Vagina (tissue), 2 donors: ENCODE results near the gene SEMA3E.

Experiments used
- POLR2A ChIP-seq, 2 donors: fragments of 450-650 bp; IDR thresholded peaks; one replicate each; pipeline ENCODE4 v1.6.1; 2017; ENCODE audit warnings: antibody characterized with exemption in 2 of 2, mild to moderate bottlenecking in 2 of 2, moderate library complexity in 2 of 2
- POLR2AphosphoS5 ChIP-seq, 2 donors: sonication (generic); formaldehyde crosslinking; IDR thresholded peaks; one replicate each; pipeline ENCODE4 v1.9.0; 2017; ENCODE audit warnings: antibody characterized with exemption in 2 of 2, mild to moderate bottlenecking in 2 of 2, low read depth in 1 of 2; ENCODE audit not compliant: insufficient read depth in 1 of 2
- TF ChIP-seq, protein P1 (sequence below), 3 experiments: fragments of 450-650 bp in 2 of 3; fragments of 200-600 bp in 1 of 3; sonication (generic) in 1 of 3; IDR thresholded peaks; one replicate each; pipeline ENCODE4 v1.5.1; 2017 to 2019; ENCODE audit warnings: antibody characterized with exemption in 3 of 3, mild to moderate bottlenecking in 2 of 3, moderate library complexity in 2 of 3

DNA sequence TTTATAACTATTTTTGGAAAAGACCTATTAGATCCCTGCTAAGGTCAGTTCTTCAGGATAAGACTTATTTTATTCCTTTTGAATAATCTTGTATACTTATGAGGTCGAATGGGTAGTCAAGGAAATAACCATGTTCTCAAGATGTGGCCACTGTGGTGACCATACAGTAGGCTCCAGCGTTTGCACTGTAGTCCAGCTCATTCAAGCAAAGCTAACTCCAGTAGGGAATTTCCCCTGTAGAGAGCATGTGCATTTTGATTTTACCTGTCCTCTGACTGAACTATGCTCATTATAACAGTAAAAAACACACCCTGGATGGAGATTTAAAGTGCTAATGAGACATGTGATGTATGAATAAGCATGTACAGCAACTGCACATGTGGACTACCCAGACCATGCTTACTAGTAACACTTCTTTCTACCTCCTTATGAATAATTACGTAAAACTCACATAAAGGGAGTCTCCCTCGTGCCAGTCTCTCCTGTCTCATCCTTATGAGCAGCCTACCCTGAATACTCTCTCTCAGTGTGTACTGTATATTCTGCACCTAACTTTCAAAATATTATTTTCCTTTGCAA, 32.4 kb upstream of the SEMA3E start:
- TF ChIP-seq, protein P1, sequence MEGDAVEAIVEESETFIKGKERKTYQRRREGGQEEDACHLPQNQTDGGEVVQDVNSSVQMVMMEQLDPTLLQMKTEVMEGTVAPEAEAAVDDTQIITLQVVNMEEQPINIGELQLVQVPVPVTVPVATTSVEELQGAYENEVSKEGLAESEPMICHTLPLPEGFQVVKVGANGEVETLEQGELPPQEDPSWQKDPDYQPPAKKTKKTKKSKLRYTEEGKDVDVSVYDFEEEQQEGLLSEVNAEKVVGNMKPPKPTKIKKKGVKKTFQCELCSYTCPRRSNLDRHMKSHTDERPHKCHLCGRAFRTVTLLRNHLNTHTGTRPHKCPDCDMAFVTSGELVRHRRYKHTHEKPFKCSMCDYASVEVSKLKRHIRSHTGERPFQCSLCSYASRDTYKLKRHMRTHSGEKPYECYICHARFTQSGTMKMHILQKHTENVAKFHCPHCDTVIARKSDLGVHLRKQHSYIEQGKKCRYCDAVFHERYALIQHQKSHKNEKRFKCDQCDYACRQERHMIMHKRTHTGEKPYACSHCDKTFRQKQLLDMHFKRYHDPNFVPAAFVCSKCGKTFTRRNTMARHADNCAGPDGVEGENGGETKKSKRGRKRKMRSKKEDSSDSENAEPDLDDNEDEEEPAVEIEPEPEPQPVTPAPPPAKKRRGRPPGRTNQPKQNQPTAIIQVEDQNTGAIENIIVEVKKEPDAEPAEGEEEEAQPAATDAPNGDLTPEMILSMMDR (IDR thresholded peaks at IDR 0.05) = no peak
- TF ChIP-seq POLR2A (IDR thresholded peaks at IDR 0.05) (no peak), POLR2AphosphoS5 (IDR thresholded peaks at IDR 0.05; ENCODE audit: insufficient read depth in 1 of 2, low read depth in 1 of 2) (no peak)
